Tibial nerve (tissue), 3 donors: ENCODE measurements around the gene SULT1C4.

Source experiments
- CTCF ChIP-seq, 5 experiments: fragments of 200-600 bp in 3 of 5; fragments of 450-650 bp in 2 of 5; sonication (generic) in 3 of 5; IDR thresholded peaks; one replicate each; pipeline ENCODE4 v1.5.1; 2016 to 2019; ENCODE audit warnings: antibody characterized with exemption in 5 of 5, mild to moderate bottlenecking in 3 of 5, moderate library complexity in 2 of 5
- POLR2A ChIP-seq, 2 donors: fragments of 450-650 bp; IDR thresholded peaks; one replicate each; pipeline ENCODE4 v1.6.1; 2017; ENCODE audit warnings: antibody characterized with exemption in 2 of 2, mild to moderate bottlenecking in 2 of 2, moderate library complexity in 2 of 2

- no peak for TF ChIP-seq POLR2A (IDR thresholded peaks at IDR 0.05)
- no peak for TF ChIP-seq CTCF (IDR thresholded peaks at IDR 0.05)
These were observed 28.8 kb upstream of the SULT1C4 start for GRCh38 chr2:108348816-108349570.
